HepG2 (cell line): Measurements from ENCODE around the gene SPHK2. TPM values are rescaled to one million over a fixed set of nuclear protein-coding genes. Genes with fewer than 3 reads are reported as not detected.

Source experiments
- ATAC-seq: fragments of 200-7000 bp; cut with Tn5 transposase; 3 replicates; pipeline ENCODE4 v1.9.1; 2020; ENCODE audit warnings: mild to moderate bottlenecking, moderate library complexity
- BruUV-seq: library from RNA; stranded (reverse); fragments of 400-500 nt; replicated peaks from 2 replicates; lab custom pipeline; 2021; lab: Mats Ljungman, UMichigan
- CTCF ChIA-PET: fragments of 300-600 bp; formaldehyde crosslinking; extraction: SDS; loops from one replicate; lab custom pipeline; 2021; ENCODE audit warnings: low total read pairs, inconsistent platforms, low intra/inter-chr PET ratio; lab: Yijun Ruan, JAX
- POLR2A ChIA-PET: fragments of 350-600 bp; sonication (Branson Sonifier 250); formaldehyde crosslinking; loops from one replicate; lab custom pipeline; 2020; ENCODE audit warnings: antibody characterized with exemption, inconsistent platforms; lab: Yijun Ruan, JAX
- DNase-seq: peaks from one replicate; pipeline ENCODE4 v3.0.0-alpha.2; 2015; ENCODE audit warnings: low spot score
- FAIRE-seq: peaks from 3 replicates; lab custom pipeline; 2011; peaks lifted over from hg19 to GRCh38; lab: Jason Lieb, UNC
- H2AFZ ChIP-seq: one replicate; pipeline ENCODE4 v1.6.1; 2011; ENCODE audit warnings: low read length, inconsistent platforms
- H3K27ac ChIP-seq: fragments of 300-600 bp; 3 replicates; pipeline ENCODE4 v1.8.0; 2011; ENCODE audit warnings: mixed run types, mild to moderate bottlenecking, mixed read lengths, low read length, inconsistent platforms; ENCODE audit not compliant: insufficient read depth; ENCODE audit errors: extremely low read length
- H3K27me3 ChIP-seq, 2 experiments: fragments of 200-600 bp in 1 of 2; 2 replicates in 1 of 2; 3 replicates in 1 of 2; pipeline versions ENCODE4 v1.6.0 to v1.8.0; 2011; ENCODE audit warnings: low read length in 2 of 2, mild to moderate bottlenecking in 2 of 2, moderate library complexity in 2 of 2, inconsistent platforms in 1 of 2; ENCODE audit not compliant: insufficient read depth in 2 of 2, control insufficient read depth in 1 of 2
- H3K36me3 ChIP-seq, 2 experiments: fragments of 200-600 bp in 1 of 2; replicated peaks in 1 of 2; 2 replicates in 1 of 2; 3 replicates in 1 of 2; pipeline versions ENCODE4 v1.5.1 to v1.8.0; 2011; ENCODE audit warnings: low read length in 2 of 2, inconsistent platforms in 1 of 2; ENCODE audit not compliant: insufficient read depth in 2 of 2, control insufficient read depth in 1 of 2
- H3K4me1 ChIP-seq: 2 replicates; pipeline ENCODE4 v1.5.1; 2012; ENCODE audit warnings: low read length, inconsistent platforms; ENCODE audit not compliant: insufficient read depth
- H3K4me2 ChIP-seq: 2 replicates; pipeline ENCODE4 v1.6.0; 2011; ENCODE audit warnings: low read depth, low read length, inconsistent platforms
- H3K4me3 ChIP-seq, 3 experiments: fragments of 200-600 bp in 1 of 3; sonication (generic), shearing (Covaris generic) in 1 of 3; replicated peaks in 1 of 3; 2 replicates each; pipeline ENCODE4 v1.5.1; 2011 to 2016; ENCODE audit warnings: low read length in 3 of 3, inconsistent platforms in 2 of 3, low read depth in 2 of 3, mild to moderate bottlenecking in 2 of 3, control low read depth in 1 of 3, mixed read lengths in 1 of 3; ENCODE audit not compliant: insufficient read depth in 1 of 3
- H3K79me2 ChIP-seq: one replicate; pipeline ENCODE4 v1.6.1; 2011; ENCODE audit warnings: low read length, inconsistent platforms; ENCODE audit not compliant: insufficient read depth
- H3K9ac ChIP-seq: 2 replicates; pipeline ENCODE4 v1.6.0; 2011; ENCODE audit warnings: mild to moderate bottlenecking, low read depth, low read length, inconsistent platforms; ENCODE audit not compliant: insufficient read depth
- H3K9me3 ChIP-seq: 2 replicates; pipeline ENCODE4 v1.5.1; 2012; ENCODE audit warnings: mild to moderate bottlenecking, low read length
- H4K20me1 ChIP-seq: 2 replicates; pipeline ENCODE4 v1.6.0; 2011; ENCODE audit warnings: inconsistent platforms, mild to moderate bottlenecking, low read length, moderate library complexity; ENCODE audit not compliant: insufficient read depth
- AGO2 ChIP-seq: fragments of 200-400 bp; formaldehyde crosslinking; optimal IDR thresholded peaks from 2 replicates; pipeline ENCODE3; 2017; ENCODE audit warnings: mild to moderate bottlenecking, low read depth, low read length, moderate library complexity
- ARID4A ChIP-seq: sonication (generic); formaldehyde crosslinking; IDR thresholded peaks from 2 replicates; pipeline ENCODE4 v1.5.0; 2020; ENCODE audit warnings: mild to moderate bottlenecking, missing genetic modification reagents, borderline replicate concordance
- IRF2 ChIP-seq: IDR thresholded peaks from 2 replicates; pipeline ENCODE4 v1.6.1; 2018; ENCODE audit warnings: missing genetic modification reagents, missing compliant biosample characterization
- MLLT10 ChIP-seq: sonication (generic); formaldehyde crosslinking; IDR thresholded peaks from 2 replicates; pipeline ENCODE4 v1.4.0; 2020; ENCODE audit warnings: missing genetic modification reagents
- RBFOX2 ChIP-seq: fragments of 200-400 bp; formaldehyde crosslinking; IDR thresholded peaks from 2 replicates; pipeline ENCODE4 v1.6.1; 2017; ENCODE audit warnings: low read depth, mild to moderate bottlenecking, low read length
- SRSF9 ChIP-seq: fragments of 200-400 bp; formaldehyde crosslinking; IDR thresholded peaks from 2 replicates; pipeline ENCODE4 v1.6.1; 2018; ENCODE audit warnings: borderline replicate concordance, mild to moderate bottlenecking, low read depth, low read length; ENCODE audit not compliant: insufficient read depth, poor library complexity, severe bottlenecking
- ZNF20 ChIP-seq: sonication (generic); formaldehyde crosslinking; IDR thresholded peaks from 2 replicates; pipeline ENCODE4 v1.4.0; 2020; ENCODE audit warnings: mild to moderate bottlenecking, moderate library complexity, missing genetic modification reagents
- ZNF335 ChIP-seq: sonication (generic); formaldehyde crosslinking; IDR thresholded peaks from 2 replicates; pipeline ENCODE4 v1.4.0; 2020; ENCODE audit warnings: missing genetic modification reagents
- ZNF569 ChIP-seq: sonication (generic); formaldehyde crosslinking; IDR thresholded peaks from 2 replicates; pipeline ENCODE4 v1.5.0; 2020; ENCODE audit warnings: mild to moderate bottlenecking, missing genetic modification reagents, moderate library complexity, borderline replicate concordance
- ZNF605 ChIP-seq: sonication (generic); formaldehyde crosslinking; IDR thresholded peaks from 2 replicates; pipeline ENCODE4 v1.8.0; 2022; ENCODE audit warnings: mild to moderate bottlenecking, missing genetic modification reagents
- WGBS: methylation state at CpG from one replicate; pipeline ENCODE4 v1.1.6; 2017; ENCODE audit warnings: low lambda C conversion rate; 5-methylcytosine and 5-hydroxymethylcytosine counted together
- in situ Hi-C: cut with HindIII; loops from 2 replicates; pipeline ENCODE4 v1.10.0; 2017; ENCODE audit warnings: low pct_unique_long_range_greater_than_20kb; ENCODE audit not compliant: extremely low pct_ligation_motif_present
- intact Hi-C: fragments of 100-400 bp; cut with micrococcal nuclease; formaldehyde crosslinking; loops from one replicate; pipeline ENCODE4 v1.10.0; 2022; ENCODE audit not compliant: unreplicated experiment
- polyA plus RNA-seq, 8 experiments: library from polyadenylated mRNA; depleted of rRNA in 3 of 8; stranded (reverse) in 7 of 8; unstranded in 1 of 8; fragments of >200 nt; fragmentation: Illumina TruSeq in 4 of 8; extraction: Trizol in 4 of 8; gene quantifications; 2 replicates each; pipeline versions ENCODE4 v1.2.1 to v1.2.3, GENCODE V29; 2011 to 2016; ENCODE audit warnings: low read depth in 4 of 8, missing spikeins in 1 of 8, mixed read lengths in 1 of 8; ENCODE audit not compliant: insufficient read depth in 1 of 8
- total RNA-seq, 5 experiments: library from RNA; depleted of rRNA; stranded (reverse); fragments of >200 nt; fragmentation: Illumina TruSeq; extraction: Trizol; gene quantifications; 2 replicates each; pipeline ENCODE4 v1.2.3, GENCODE V29; 2016; ENCODE audit warnings: low read depth in 1 of 5

SPHK2 gene
- total and polyA plus RNA-seq, 2 of the 13 experiments (the other 11 are each of a cell fraction or from before 2014, with no cell fraction given) = 2.9 to 14.4 TPM

- no peak for TF ChIP-seq ARID4A
- no peak for TF ChIP-seq ZNF605
These were observed 5.8 kb downstream of the SPHK2 start (continued) for GRCh38 chr19:48624791-48625723.

- intact Hi-C loops (no loop called here), in situ Hi-C loops (no loop called here)
- CTCF ChIA-PET = no interaction called here
- Histone ChIP-seq H3K9ac (no peak overlapping the region), H3K79me2 (no peaks in the 10 kb centered on the region), H3K4me3 (no peak overlapping the region), H4K20me1 (no peaks in the 10 kb centered on the region), H3K4me2 (no peak overlapping the region), H2AFZ (no peak overlapping the region), H3K36me3 (no peaks in the 10 kb centered on the region), H3K27ac (no peak overlapping the region), H3K9me3 (no peaks in the 10 kb centered on the region), H3K27me3 (no peaks in the 10 kb centered on the region), H3K4me1 (peaks cover 40% of the 10 kb centered on the region)
- BruUV-seq = no TSS peak
- POLR2A ChIA-PET = no interaction called here
- no peak for TF ChIP-seq MLLT10 (CRISPR knock-in tag)
- TF ChIP-seq ZNF335 (CRISPR knock-in tag) = no peak
- no peak for TF ChIP-seq IRF2 (CRISPR knock-in tag)
- TF ChIP-seq ZNF569 = no peak
- no peak for TF ChIP-seq SRSF9
- peak; percentile 56; the same call in 1 of the 2 replicates for TF ChIP-seq RBFOX2
- TF ChIP-seq AGO2 = peak; percentile 48
- no peak for TF ChIP-seq ZNF20 (CRISPR knock-in tag)
- DNase-seq (no peak), FAIRE-seq (no peak), ATAC-seq (no peak)
- WGBS = 96% methylated on average over 21 of the region's 30 CpGs
These were observed 6.6 kb downstream of the SPHK2 start for GRCh38 chr19:48625891-48626327.
